ENCODE measurements around the gene AGR2. TPM values are rescaled to one million over a fixed set of nuclear protein-coding genes. Genes with fewer than 3 reads are reported as not detected.

The AGR2 gene
- total RNA-seq, 1 experiment from 2014 or later = not detected

Other genes starting within 250 kb of the AGR2 start
- 35.6 and 37.1 TPM in 2 replicates for gene ANKMY2, start 159.2 kb downstream of the AGR2 start, total RNA-seq (2014; rRNA removed)
- gene BZW2, start 158.8 kb downstream of the AGR2 start, total RNA-seq (2014; rRNA removed) = 105 and 113 TPM in 2 replicates
- gene TSPAN13, start 51.2 kb downstream of the AGR2 start, total RNA-seq (2014; rRNA removed) = 0.34 and 0.96 TPM in 2 replicates
- gene AGR3, start 77.0 kb upstream of the AGR2 start, total RNA-seq (2014; rRNA removed) = not detected in 2 replicates